ENCODE results near the gene SCARB1. TPM values are rescaled to one million over a fixed set of nuclear protein-coding genes. Genes with fewer than 3 reads are reported as not detected.
A peak's percentile ranks its signal among the peaks of the same experiment; 100 is the strongest.
"Not testable (repeated sequence)": the region's sequence is repeated elsewhere in the genome, so short reads cannot be mapped to it uniquely, and the experiment has no call there.

The SCARB1 gene
- 17.1 TPM for polyA plus RNA-seq (2013, experiment 1 of 2; ENCODE audit: insufficient read length)
- polyA plus RNA-seq (2013, experiment 2 of 2; ENCODE audit: insufficient read length): 17.1 TPM

- peak; percentile 84 for DNase-seq
These were observed at the start of gene SCARB1 for GRCh38 chr12:124863416-124864325. Gene SCARB1, minus strand, starts transcription at chr12:124863864. Its CDS starts 144 bp downstream, at chr12:124863720.

GRCh38 chr12:124912529-124913287 is 49.0 kb upstream of the SCARB1 start:
- DNase-seq: not testable (repeated sequence)

GRCh38 chr12:124911521-124911920 is 47.9 kb upstream of the SCARB1 start:
- not testable (repeated sequence) for DNase-seq

GRCh38 chr12:124910561-124911478 is 47.2 kb upstream of the SCARB1 start:
- DNase-seq: no peak

- no peak for DNase-seq
These were observed 46.3 kb upstream of the SCARB1 start for GRCh38 chr12:124909831-124910560.

GRCh38 chr12:124906606-124907261 is 43.1 kb upstream of the SCARB1 start:
- DNase-seq: peak; percentile 88

- peak; percentile 85 for DNase-seq
These were observed 40.8 kb upstream of the SCARB1 start for GRCh38 chr12:124904306-124905098.

GRCh38 chr12:124902916-124903315 is 39.3 kb upstream of the SCARB1 start:
- no peak for DNase-seq

GRCh38 chr12:124901003-124901402 is 37.3 kb upstream of the SCARB1 start:
- DNase-seq: no peak

- not testable (repeated sequence) for DNase-seq
These were observed 36.7 kb upstream of the SCARB1 start for GRCh38 chr12:124900345-124900795.

GRCh38 chr12:124898923-124899294 is 35.2 kb upstream of the SCARB1 start:
- no peak for DNase-seq

GRCh38 chr12:124898200-124898922 is 34.7 kb upstream of the SCARB1 start:
- DNase-seq: no peak

GRCh38 chr12:124896461-124896860 is 32.8 kb upstream of the SCARB1 start:
- no peak for DNase-seq

- no peak for DNase-seq
These were observed 30.3 kb upstream of the SCARB1 start for GRCh38 chr12:124893792-124894516.

GRCh38 chr12:124888260-124888659 is 24.6 kb upstream of the SCARB1 start:
- no peak for DNase-seq

- DNase-seq: not testable (repeated sequence)
These were observed 24.1 kb upstream of the SCARB1 start for GRCh38 chr12:124887766-124888165.

- DNase-seq: no peak
These were observed 21.1 kb upstream of the SCARB1 start for GRCh38 chr12:124884587-124885438.
